ENCODE results near the gene LGALS8.
A peak's percentile ranks its signal among the peaks of the same experiment; 100 is the strongest.
"Not testable (repeated sequence)": the region's sequence is repeated elsewhere in the genome, so short reads cannot be mapped to it uniquely, and the experiment has no call there.

The LGALS8 gene

GRCh38 chr1:236543065-236543669, 19.4 kb downstream of the LGALS8 start:
- no peak for DNase-seq

- DNase-seq: peak; percentile 11
These were observed 21.9 kb downstream of the LGALS8 start for GRCh38 chr1:236545621-236546169.

GRCh38 chr1:236548452-236548851, 24.7 kb downstream of the LGALS8 start:
- DNase-seq: no peak

- no peak for DNase-seq
These were observed 27.4 kb downstream of the LGALS8 start for GRCh38 chr1:236550961-236551851.

- DNase-seq: no peak
These were observed 28.3 kb downstream of the LGALS8 start for GRCh38 chr1:236552096-236552495.

- no peak for DNase-seq
These were observed 29.1 kb downstream of the LGALS8 start for GRCh38 chr1:236552901-236553300.

GRCh38 chr1:236553370-236553769, 29.6 kb downstream of the LGALS8 start:
- DNase-seq: no peak

GRCh38 chr1:236556606-236557005, 32.8 kb downstream of the LGALS8 start:
- no peak for DNase-seq

- DNase-seq: no peak
These were observed 34.3 kb downstream of the LGALS8 start for GRCh38 chr1:236558081-236558480.

GRCh38 chr1:236558846-236559245, 35.1 kb downstream of the LGALS8 start:
- no peak for DNase-seq

GRCh38 chr1:236560213-236560771, 36.5 kb downstream of the LGALS8 start:
- no peak for DNase-seq

GRCh38 chr1:236561976-236562375, 38.2 kb downstream of the LGALS8 start:
- no peak for DNase-seq

- no peak for DNase-seq
These were observed 41.7 kb downstream of the LGALS8 start for GRCh38 chr1:236565530-236565929.

GRCh38 chr1:236568285-236568894, 44.6 kb downstream of the LGALS8 start:
- no peak for DNase-seq

GRCh38 chr1:236575523-236575922, 51.7 kb downstream of the LGALS8 start:
- DNase-seq: no peak

GRCh38 chr1:236576004-236576403, 52.2 kb downstream of the LGALS8 start:
- DNase-seq: no peak

- DNase-seq: not testable (repeated sequence)
These were observed 53.3 kb downstream of the LGALS8 start for GRCh38 chr1:236577041-236577440.

- no peak for DNase-seq
These were observed 54.9 kb downstream of the LGALS8 start for GRCh38 chr1:236578661-236579060.

- DNase-seq: not testable (repeated sequence)
These were observed 56.6 kb downstream of the LGALS8 start for GRCh38 chr1:236580404-236580803.

GRCh38 chr1:236581528-236581927, 57.7 kb downstream of the LGALS8 start:
- DNase-seq: no peak

GRCh38 chr1:236589531-236589930, 65.7 kb downstream of the LGALS8 start:
- DNase-seq: no peak

GRCh38 chr1:236590553-236591150, 66.9 kb downstream of the LGALS8 start:
- no peak for DNase-seq

- DNase-seq: no peak
These were observed 78.4 kb downstream of the LGALS8 start for GRCh38 chr1:236602171-236602570.
